HG02610 (cell line): Measurements from ENCODE around the gene SNED1.

Experiments
- ATAC-seq: cut with Tn5 transposase; IDR thresholded peaks from one replicate; pipeline ENCODE4 v1.9.1; 2021; ENCODE audit warnings: mild to moderate bottlenecking, moderate library complexity; ENCODE audit not compliant: unreplicated experiment

Gene SNED1

DNA sequence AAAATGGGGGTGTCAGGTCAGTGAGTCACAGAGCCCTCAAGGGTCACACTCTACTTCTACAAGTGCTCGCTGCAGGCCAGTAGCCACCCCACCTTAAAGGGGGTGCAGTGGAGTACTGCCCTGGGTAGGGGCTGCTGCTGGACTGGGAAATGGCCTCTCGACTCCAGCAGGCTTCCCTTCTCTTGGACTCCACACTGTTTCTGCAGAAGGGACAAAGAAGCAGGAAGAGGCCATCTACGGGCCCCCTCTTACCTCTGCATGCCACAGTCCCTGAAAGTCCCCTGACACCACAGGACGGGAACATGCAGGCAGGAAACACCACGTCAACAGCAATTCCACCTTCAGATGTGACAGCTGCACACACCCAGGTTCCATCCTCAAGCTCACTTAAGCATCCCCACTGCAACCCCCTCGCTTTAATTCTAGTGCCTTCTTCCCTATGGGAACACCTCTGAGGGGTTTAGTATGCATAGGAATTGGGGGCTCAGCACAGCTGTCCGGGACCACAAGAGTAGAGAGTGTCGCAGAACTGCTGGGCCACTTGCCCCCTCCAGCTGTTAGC, 22.3 kb downstream of the SNED1 start:
- ATAC-seq: no peak

DNA sequence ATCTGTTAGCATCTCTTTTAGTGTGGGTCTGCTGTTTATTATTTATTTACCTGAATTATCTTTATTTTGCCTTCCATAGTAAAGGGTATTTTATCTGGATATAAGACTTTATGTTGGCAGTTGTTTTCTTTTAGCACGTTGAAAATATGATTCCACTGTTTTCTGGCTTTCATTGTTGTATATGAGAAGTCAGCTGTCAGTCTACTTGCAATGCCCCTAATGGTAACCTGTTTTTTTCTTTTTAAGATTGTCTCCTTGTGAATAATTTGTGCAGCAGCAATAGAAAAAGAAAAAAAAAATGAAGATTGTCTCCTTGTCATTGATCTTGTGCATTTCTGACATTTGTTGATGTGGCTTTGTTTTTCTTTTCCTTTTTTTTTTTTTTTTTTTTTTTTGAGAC, 27.2 kb downstream of the SNED1 start:
- ATAC-seq: no peak

DNA sequence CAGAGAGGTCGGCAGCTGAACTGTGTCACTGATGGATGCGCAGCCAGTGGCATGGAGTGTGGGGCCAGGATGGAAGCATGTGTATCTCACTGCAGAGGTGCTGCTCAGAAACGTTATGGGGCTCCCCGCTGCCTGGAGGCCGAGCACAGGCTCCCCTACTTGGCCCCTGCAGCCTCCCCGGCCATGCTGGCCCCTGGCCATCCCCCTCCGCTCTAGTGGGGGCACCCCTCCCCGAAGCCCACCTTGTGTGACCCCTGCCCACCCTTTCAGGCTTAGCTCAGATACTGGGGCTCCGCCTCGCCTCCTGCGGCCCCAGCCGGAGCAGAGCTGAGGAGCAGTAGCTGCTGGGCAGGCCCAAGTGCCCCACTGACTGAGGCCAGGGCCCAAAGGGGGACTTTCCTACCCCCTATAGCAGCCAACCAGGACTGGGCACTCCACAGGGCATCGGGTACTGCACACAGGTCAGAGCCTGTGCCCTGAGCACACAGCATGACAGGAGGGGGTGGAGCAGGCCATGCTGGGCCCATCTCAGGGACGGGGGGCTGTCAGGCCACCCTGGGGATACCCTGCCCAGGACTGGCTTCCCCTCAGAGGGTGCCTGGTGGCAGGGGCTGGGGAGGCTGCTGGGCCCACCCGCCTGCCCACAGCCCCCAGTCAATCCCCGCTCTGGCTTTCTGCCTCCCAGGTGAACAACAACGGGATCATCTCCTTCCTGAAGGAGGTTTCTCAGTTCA, 31.3 kb downstream of the SNED1 start:
- ATAC-seq: no peak

DNA sequence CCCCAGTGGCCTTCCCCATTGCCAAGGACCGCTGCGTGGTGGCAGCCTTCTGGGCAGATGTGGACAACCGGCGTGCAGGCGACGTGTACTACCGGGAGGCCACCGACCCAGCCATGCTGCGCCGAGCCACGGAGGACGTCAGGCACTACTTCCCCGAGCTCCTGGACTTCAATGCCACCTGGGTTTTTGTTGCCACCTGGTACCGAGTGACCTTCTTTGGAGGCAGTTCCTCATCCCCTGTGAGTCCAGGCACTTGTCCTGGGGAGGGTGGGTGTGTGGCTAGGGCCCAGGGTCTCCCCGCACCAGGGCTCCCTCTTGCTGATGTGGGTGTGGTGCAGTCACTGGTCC, 31.9 kb downstream of the SNED1 start:
- no peak for ATAC-seq

DNA sequence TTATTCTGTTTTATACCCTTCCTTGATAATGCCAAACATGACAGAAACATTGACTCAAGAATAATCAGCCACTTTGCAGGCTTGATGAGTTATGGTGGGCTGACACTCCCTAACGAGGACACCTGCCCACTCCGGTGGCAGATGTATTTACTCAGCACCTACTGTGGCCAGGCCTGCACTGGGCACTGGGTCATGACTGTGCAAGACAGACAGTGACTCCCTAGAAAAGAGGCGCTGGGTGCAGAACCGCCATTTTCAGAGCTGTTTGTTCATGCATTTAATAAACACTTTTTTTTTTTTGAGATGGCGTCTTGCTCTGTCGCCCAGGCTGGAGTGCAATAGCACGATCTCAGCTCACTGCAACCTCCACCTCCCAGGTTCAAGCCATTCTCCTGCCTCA, 32.5 kb downstream of the SNED1 start:
- ATAC-seq: no peak

DNA sequence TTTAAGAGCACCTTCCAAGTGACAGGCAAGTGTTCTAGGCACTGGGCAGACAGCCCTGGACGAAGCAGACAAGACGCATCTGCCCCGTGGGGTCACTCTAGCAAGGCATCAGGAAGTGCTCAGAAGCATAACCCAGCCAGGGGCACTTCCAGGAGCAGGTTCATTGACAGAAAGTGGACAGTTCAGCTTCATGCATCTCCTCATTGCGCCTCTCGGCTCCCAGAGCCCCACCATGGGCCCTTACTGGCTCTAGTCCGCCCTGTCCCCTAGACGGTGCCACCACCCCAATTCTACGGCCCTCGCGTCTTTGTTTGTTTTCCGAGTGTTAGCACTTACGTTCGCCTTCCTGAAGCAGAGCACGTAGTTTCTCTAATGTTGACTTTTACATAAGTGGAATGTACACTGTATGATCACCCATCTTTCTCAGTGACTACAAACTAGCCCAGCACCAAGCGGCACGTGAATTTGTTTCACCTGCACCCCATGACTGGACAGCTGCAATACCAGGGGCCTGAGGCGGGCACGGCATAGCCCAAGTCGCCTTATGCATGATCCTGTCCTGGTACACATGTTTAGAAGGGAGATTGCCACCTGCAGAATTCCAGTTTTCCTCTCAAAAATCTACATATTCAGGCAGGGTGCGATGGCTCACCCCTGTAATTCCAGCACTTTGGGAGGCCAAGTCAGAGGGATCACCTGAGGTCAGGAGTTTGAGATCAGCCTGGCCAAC, 33.2 kb downstream of the SNED1 start:
- no peak for ATAC-seq

DNA sequence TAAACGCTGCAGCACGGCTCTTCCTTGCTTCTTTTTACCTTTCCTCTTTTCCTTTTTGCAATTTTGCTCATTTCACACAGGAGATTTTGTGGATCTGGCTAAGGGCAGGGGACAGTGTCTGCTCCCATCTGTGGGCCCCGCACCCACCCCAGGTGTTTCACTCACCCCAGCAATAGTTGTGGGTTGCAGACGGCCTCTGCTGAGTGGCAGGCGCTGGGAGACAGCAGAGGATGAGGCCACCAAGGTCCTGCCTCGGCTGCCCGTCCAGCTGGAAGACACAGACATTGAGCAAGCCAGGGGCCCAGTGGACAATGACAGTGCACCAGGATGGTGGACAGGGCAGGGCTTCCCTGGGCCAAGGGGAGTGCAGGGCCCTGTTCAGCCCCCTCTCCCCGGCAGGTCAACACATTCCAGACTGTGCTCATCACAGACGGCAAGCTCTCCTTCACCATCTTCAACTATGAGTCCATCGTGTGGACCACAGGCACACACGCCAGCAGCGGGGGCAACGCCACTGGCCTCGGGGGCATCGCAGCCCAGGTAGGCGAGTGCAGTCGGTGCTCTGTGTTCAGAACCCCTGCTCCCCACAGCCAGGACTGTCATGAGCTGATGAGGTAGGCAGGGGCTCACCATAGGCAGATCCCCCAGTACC, 35.0 kb downstream of the SNED1 start:
- no peak for ATAC-seq

DNA sequence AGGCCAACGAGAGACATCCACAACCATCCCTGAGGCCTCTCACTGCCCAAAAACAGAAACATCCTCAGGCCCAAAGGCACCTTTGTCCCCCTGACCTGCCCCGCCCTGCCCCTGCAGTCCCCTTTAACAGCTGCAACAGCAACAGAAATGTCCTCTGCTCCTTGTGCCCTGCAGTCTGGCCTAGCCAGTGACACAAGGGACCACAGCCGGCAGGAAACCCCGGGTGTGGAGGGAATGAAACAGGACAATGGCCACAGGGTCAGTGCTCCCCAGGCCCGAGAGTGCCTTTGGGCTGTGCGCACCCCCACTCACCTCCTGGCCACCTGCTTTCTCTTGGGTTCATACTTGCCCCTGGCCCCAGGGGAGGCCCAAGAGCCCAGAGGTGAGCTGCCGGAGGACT, 35.6 kb downstream of the SNED1 start:
- ATAC-seq: no peak

DNA sequence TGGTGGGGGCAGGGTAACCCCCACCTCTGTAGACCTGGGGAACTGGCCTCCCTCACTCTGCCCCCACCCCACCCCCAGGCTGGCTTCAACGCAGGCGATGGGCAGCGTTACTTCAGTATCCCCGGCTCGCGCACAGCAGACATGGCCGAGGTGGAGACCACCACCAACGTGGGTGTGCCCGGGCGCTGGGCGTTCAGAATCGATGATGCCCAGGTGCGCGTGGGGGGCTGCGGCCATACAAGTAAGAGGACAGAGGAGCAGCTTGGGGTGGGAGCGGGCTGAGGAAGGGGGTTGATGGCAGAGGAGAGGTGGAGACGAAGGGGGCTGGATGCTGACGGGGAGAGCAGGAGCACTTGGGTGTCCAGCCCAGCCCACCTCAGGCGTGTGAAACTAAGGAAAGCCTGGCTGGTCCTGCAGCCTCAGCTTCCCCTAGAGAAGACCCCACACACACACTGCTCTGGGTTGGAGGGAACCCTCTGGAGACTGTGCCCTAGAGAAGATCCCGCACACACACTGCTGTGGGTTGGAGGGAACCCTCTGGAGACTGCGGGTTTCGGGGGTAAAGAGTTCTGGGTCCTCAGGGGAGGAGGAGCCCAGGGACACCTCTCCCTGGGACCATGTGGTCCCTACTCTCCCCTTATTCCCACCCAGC, 36.2 kb downstream of the SNED1 start:
- no peak for ATAC-seq

DNA sequence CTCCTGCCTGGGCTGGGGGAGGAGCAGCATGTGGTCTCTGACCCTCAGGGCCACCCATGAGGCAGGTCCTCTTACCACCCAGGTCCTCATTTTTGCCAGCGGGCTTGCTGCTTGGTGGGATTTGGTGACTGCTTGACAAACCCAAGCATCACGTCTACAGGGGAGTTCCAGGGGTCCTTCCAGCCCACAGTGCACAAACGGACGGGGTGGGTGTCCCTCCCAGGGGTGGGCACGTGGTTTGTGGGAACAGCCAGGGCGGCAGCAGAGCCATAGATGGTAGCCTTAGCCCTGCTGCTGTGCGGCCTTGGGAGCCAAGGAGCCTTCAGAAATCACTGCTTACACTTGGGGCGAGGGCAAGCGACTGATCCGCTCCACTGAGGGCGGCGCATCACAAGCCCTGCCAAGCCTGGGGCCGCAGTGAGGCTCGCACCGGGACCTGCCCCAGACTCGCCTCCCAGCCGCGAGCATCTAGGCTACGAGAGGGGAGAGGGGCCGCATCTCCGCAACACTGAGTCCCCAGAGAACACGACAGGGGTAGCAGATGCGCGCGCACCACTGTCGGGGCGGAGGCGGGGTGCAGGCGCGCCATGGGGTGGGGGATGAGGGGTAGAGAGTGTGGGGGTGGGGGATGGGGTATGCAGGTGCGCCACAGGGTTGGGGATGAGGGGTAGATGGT, 36.9 kb downstream of the SNED1 start:
- no peak for ATAC-seq

DNA sequence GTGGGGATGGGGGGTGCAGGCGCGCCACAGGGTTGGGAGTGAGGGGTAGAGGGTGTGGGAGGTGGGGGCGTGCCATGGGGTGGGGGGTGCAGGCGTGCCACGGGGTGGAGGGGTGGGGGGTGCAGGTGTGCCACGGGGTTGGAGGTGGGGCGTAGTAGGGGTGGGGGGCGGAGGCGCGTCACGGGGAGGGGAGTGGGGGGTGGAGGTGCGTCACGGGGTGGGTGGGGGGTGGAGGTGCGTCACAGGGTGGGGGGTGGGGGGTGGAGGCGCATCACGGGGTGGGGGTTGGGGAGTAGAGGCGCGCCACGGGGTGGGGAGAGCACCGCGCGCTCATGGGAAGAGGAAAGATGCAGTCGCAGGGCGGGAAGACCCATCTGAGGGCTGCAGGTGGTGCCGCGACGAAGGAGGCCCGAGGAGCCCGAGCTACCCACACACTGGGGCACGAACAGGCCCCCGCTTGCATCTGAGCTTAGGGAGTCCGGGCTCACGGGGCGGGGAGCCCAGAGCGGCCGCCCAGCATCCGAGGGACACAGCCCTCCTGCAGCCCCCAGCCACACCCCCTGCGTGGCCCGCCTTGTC, 37.5 kb downstream of the SNED1 start:
- peak; percentile 9 for ATAC-seq

DNA sequence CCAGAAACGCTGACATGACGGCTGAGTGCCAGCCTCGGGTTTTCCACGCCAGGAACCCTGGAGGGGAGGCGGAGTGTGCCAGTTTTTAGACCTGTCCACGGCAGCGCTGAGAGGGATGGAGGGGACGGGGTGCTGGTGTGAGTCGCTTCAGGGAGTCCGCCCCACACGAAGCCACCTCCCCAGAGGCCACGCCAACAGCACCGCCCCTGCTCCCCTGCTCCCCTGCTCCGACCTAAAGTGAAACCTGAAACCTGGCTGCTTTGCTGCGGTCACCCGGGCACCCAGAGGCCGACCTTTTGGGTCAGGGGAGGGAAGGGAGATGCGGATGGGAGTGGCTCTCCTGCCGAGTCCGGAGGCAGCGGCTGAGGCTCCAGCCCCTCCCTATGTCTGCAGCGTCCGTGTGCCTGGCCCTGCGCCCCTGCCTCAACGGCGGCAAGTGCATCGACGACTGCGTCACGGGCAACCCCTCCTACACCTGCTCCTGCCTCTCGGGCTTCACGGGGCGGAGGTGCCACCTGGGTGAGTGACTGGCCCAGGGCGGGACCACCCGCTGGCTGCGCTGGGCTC, 38.1 kb downstream of the SNED1 start:
- peak; percentile 80 for ATAC-seq

DNA sequence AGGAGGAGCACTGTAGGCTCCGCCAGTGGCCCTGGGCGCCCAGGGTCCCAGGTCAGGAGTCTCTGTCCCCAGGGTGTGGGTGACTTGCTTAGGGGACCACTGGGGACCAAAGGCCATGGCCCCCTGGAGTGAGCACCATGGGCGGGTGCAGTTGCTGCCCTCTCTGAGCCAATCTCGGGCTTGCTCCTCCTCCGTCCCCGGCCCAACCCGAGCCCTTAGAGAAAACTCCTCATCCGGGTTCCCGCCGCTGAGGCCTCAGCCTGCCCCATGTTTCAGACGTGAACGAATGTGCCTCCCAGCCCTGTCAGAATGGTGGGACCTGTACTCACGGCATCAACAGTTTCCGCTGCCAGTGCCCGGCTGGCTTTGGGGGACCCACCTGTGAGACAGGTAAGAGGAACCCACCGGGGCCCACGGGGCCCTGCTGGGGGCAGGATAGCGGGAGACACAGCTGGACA, 38.6 kb downstream of the SNED1 start:
- ATAC-seq: peak; percentile 13

DNA sequence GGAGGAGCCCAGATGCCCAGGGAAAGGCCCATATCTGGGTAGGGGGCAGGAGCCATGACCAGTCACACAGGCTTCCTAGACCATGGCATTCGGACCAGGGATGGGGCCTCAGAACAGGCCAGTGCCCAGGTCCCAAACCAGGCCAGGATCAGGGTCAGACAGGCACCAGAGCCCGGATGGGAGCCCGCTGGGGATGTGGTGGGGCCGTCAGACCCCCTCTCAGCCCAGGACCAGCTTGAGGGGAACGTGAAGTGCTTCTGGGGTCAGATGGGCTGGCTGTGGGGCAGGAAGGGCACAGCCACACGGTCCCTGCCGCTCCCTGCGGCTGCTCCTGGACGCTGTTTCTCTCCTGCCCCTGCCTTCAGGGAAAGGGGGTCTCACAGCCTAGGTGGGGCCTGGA, 39.1 kb downstream of the SNED1 start:
- ATAC-seq: no peak

DNA sequence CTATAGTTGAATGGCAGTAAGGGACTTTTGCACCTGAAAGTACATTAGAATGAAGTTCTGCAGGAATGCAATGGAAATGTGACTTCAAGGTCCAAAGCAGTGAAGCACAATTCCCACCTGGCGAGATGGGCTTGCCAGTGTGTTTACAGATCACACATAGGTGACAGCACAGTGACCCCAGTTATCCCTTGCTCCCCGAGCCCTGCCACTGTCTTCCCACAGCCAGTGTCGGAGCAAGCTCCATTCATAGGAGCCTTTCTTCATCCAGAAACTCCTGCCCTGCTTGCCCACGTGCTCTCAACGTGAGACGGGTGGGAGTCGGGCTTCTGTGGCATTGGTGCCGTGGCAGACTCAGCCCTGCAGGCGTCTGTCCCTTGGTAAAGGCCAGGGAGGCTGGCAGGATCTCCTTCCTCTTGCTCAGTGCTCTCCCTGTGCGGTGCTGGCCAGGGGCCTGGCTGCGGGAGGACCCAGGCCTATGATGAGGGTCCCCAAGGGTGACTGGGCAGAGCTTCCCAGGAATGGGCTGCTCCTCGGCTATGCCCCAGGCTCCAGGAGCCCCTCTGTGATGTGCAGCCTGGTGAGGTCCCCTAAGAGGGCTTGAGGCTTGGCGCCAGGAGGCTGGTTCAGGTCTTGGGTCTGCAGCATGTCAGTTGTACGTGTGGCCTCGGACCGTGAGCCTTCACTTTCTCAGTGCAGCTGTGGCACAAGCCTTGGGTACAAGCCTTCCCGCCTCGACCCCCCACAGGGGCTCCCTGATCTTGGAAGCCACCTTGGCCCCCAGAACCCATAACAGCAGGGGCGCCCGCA, 40.2 kb downstream of the SNED1 start:
- ATAC-seq: no peak

DNA sequence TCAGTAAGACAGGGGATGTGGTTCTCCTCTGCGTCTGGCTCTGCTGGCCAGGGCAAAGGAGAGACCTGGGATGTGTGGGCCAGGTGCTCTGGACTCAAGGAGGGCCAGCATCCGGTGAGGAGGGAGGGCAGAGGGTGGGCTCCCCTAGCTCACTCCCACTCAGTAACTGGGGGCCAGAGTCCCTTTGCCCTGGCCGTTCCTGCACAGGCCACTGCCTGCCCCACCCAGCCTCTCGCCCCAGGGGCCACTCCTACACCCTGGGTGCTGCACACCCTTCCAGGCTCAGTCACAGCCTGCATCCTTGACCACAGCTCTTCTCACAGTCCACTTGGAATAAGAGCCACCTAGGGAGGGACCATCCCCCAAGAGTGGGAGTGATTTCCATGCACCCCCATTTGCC, 41.0 kb downstream of the SNED1 start:
- ATAC-seq: no peak

DNA sequence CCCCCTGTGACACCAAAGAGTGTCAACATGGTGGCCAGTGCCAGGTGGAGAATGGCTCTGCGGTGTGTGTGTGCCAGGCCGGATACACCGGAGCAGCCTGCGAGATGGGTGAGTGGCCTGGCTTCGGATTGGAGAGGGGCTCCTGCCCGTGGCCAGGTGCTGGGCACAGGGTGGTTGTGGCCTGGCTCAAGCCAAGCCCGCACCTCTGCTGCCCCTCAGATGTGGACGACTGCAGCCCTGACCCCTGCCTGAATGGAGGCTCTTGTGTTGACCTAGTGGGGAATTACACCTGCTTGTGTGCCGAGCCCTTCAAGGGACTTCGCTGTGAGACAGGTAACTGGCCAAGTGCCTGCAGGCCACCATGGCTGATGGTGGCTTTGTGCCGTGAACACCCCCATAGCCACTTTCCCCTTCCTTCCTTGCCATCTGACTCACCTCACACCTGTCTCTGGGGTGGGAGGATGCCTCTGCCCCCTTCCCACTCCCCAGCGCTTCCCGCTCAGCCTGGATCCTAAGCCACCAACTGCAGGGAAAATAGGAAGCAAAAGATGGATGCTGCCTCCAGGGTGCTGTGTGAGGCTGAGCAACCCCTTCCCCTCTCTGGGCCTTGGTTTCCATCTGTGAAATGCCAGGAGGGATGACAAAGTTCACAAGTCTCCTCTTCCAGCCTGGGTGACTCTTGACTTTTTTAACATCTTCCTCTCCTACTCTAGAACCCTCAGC, 41.8 kb downstream of the SNED1 start:
- ATAC-seq: no peak

DNA sequence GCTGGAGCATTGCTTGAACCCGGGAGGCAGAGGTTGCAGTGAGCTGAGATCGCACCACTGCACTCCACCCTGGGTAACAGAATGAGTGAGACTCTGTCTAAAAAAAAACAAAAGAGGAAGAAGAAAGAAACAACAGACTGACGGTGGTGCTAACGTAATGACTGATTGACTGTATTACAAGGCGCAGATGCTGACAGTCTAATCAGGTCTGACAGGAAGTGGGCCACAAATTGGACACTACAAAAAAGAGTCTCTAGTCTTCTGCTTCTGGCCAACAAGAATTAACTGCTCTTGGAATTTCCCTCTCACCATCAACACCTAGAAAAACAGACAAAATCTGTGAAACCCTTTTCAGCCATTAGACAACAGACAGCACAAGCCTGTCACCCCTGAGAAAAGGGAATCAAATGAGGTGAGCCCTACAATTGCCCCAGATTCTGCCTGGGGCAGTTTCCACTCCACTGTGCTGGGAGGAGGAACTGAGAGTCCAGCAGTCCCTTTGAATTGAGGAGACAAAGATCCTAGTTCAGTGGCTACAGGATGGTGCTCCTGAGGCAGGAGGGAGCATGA, 43.3 kb downstream of the SNED1 start:
- peak; percentile 75 for ATAC-seq
